A549 (cell line): ENCODE measurements around the gene CCSER1. TPM values are rescaled to one million over a fixed set of nuclear protein-coding genes. Genes with fewer than 3 reads are reported as not detected.

Source experiments
- ATAC-seq, 2 experiments: fragments of 200-7000 bp in 1 of 2; fragments of >200 bp in 1 of 2; cut with Nextera tagmentation in 1 of 2; cut with Tn5 transposase in 1 of 2; 3 replicates each; pipeline versions ENCODE4 v1.8.0 to v1.9.1; 2018 to 2020; ENCODE audit warnings: mild to moderate bottlenecking in 1 of 2, moderate library complexity in 1 of 2
- CTCF ChIA-PET: fragments of 300-600 bp; sonication (Branson Sonifier 250); formaldehyde crosslinking; extraction: SDS; loops from one replicate; lab custom pipeline; 2021; ENCODE audit warnings: antibody characterized with exemption, inconsistent platforms; lab: Yijun Ruan, JAX
- POLR2A ChIA-PET: fragments of 350-600 bp; formaldehyde crosslinking; extraction: SDS; loops from one replicate; lab custom pipeline; 2021; ENCODE audit warnings: antibody characterized with exemption, inconsistent platforms; lab: Yijun Ruan, JAX
- DNase-seq, 2 experiments: peaks; one replicate each; pipeline versions ENCODE4 v3.0.0 to v3.0.0-alpha.2; 2011 to 2016; ENCODE audit warnings: low read depth in 1 of 2, low spot score in 1 of 2
- FAIRE-seq: peaks from 2 replicates; lab custom pipeline; 2011; peaks lifted over from hg19 to GRCh38; lab: Jason Lieb, UNC
- H3K27ac ChIP-seq, 2 experiments: fragments of >200 bp; sonication (Bioruptor Twin); formaldehyde crosslinking; 3 replicates each; pipeline ENCODE4 v1.5.1; 2016 to 2017
- H3K4me1 ChIP-seq: fragments of >200 bp; sonication (Bioruptor Twin); formaldehyde crosslinking; 3 replicates; pipeline ENCODE4 v1.6.1; 2016
- H3K4me2 ChIP-seq: fragments of >200 bp; sonication (Bioruptor Twin); formaldehyde crosslinking; 3 replicates; pipeline ENCODE4 v1.6.1; 2016
- H3K4me3 ChIP-seq: fragments of >200 bp; sonication (Bioruptor Twin); formaldehyde crosslinking; 3 replicates; pipeline ENCODE4 v1.5.1; 2016
- H3K9me3 ChIP-seq: fragments of >200 bp; sonication (Bioruptor Twin); formaldehyde crosslinking; 3 replicates; pipeline ENCODE4 v1.6.1; 2016
- BHLHE40 ChIP-seq: IDR thresholded peaks from 2 replicates; pipeline ENCODE4 v1.6.1; 2012; ENCODE audit warnings: low read depth, low read length, inconsistent platforms
- CEBPB ChIP-seq, 2 experiments: fragments of >200 bp in 1 of 2; sonication (Bioruptor Twin) in 1 of 2; formaldehyde crosslinking in 1 of 2; IDR thresholded peaks; 2 replicates each; pipeline ENCODE4 v1.6.1; 2012 to 2016
- CHD2 ChIP-seq: fragments of 150-350 bp; IDR thresholded peaks from 2 replicates; pipeline ENCODE4 v1.6.1; 2014; ENCODE audit warnings: low read length; ENCODE audit not compliant: partially characterized antibody
- CTCF ChIP-seq: fragments of >200 bp; sonication (Bioruptor Twin); formaldehyde crosslinking; IDR thresholded peaks from 3 replicates; pipeline ENCODE4 v1.5.1; 2016
- EHF ChIP-seq: fragments of 250-450 bp; sonication (Bioruptor Pico); IDR thresholded peaks from 2 replicates; pipeline ENCODE4 v1.5.0; 2020; ENCODE audit warnings: mild to moderate bottlenecking
- EHMT2 ChIP-seq: fragments of 200-600 bp; sonication (generic); IDR thresholded peaks from 2 replicates; pipeline ENCODE4 v1.6.1; 2016; ENCODE audit warnings: antibody characterized with exemption, low read depth, mild to moderate bottlenecking, moderate library complexity
- FOSL2 ChIP-seq, 2 experiments: fragments of 450-650 bp in 1 of 2; fragments of >200 bp in 1 of 2; sonication (Bioruptor Twin) in 1 of 2; formaldehyde crosslinking; IDR thresholded peaks; 2 replicates each; pipeline versions ENCODE4 v1.5.0 to v1.6.1; 2016 to 2020; ENCODE audit warnings: mild to moderate bottlenecking in 1 of 2, moderate library complexity in 1 of 2
- FOXS1 ChIP-seq: fragments of 250-450 bp; sonication (Bioruptor Pico); IDR thresholded peaks from 2 replicates; pipeline ENCODE4 v1.5.0; 2020; ENCODE audit warnings: mild to moderate bottlenecking, moderate library complexity
- HOXA7 ChIP-seq: fragments of 250-450 bp; sonication (Bioruptor Pico); IDR thresholded peaks from 2 replicates; pipeline ENCODE4 v1.5.0; 2020; ENCODE audit warnings: mild to moderate bottlenecking, moderate library complexity
- HOXB13 ChIP-seq: fragments of 250-450 bp; sonication (Bioruptor Pico); IDR thresholded peaks from 2 replicates; pipeline ENCODE4 v1.5.0; 2020; ENCODE audit warnings: low read depth, mild to moderate bottlenecking, moderate library complexity
- HOXB5 ChIP-seq: fragments of 250-450 bp; sonication (Bioruptor Pico); IDR thresholded peaks from 2 replicates; pipeline ENCODE4 v1.5.0; 2020; ENCODE audit warnings: mild to moderate bottlenecking, moderate library complexity
- MAFK ChIP-seq: fragments of 450-650 bp; IDR thresholded peaks from 2 replicates; pipeline ENCODE4 v1.6.1; 2014; ENCODE audit not compliant: partially characterized antibody
- MAX ChIP-seq: IDR thresholded peaks from 2 replicates; pipeline ENCODE4 v1.6.1; 2012
- MAZ ChIP-seq: fragments of 150-350 bp; IDR thresholded peaks from 2 replicates; pipeline ENCODE4 v1.6.1; 2014; ENCODE audit warnings: antibody characterized with exemption, low read depth, low read length, borderline replicate concordance
- NFE2L2 ChIP-seq: fragments of 150-350 bp; conservative IDR thresholded peaks from 2 replicates; pipeline ENCODE4 v1.6.1; 2014; ENCODE audit warnings: low read length
- NPAS2 ChIP-seq: fragments of 250-450 bp; sonication (Bioruptor Pico); IDR thresholded peaks from 2 replicates; pipeline ENCODE4 v1.8.0; 2022; ENCODE audit warnings: mild to moderate bottlenecking, moderate library complexity, borderline replicate concordance
- NR3C1 ChIP-seq: fragments of >200 bp; sonication (Bioruptor Twin); formaldehyde crosslinking; IDR thresholded peaks from 3 replicates; pipeline ENCODE4 v1.6.1; 2017
- RAD21 ChIP-seq, 2 experiments: fragments of >200 bp in 1 of 2; sonication (Bioruptor Twin) in 1 of 2; formaldehyde crosslinking in 1 of 2; IDR thresholded peaks in 1 of 2; conservative IDR thresholded peaks in 1 of 2; 2 replicates in 1 of 2; 3 replicates in 1 of 2; pipeline ENCODE4 v1.6.1; 2012 to 2018; ENCODE audit warnings: inconsistent platforms in 1 of 2
- REST ChIP-seq: fragments of 200-600 bp; sonication (generic); IDR thresholded peaks from 2 replicates; pipeline ENCODE4 v1.6.1; 2016; ENCODE audit warnings: antibody characterized with exemption, mild to moderate bottlenecking, moderate library complexity
- RNF2 ChIP-seq: fragments of 200-600 bp; sonication (generic); IDR thresholded peaks from 2 replicates; pipeline ENCODE4 v1.6.1; 2016; ENCODE audit warnings: low read depth, mild to moderate bottlenecking, antibody characterized with exemption, moderate library complexity, borderline replicate concordance
- TFCP2L1 ChIP-seq: fragments of 250-450 bp; sonication (Bioruptor Pico); IDR thresholded peaks from 2 replicates; pipeline ENCODE4 v1.5.0; 2021; ENCODE audit warnings: mild to moderate bottlenecking
- USF2 ChIP-seq: fragments of 450-650 bp; IDR thresholded peaks from 2 replicates; pipeline ENCODE4 v1.6.1; 2014; ENCODE audit warnings: antibody characterized with exemption
- WGBS: methylation state at CpG from one replicate; pipeline ENCODE4 v1.1.6; 2017; ENCODE audit errors: missing lambda C conversion rate; 5-methylcytosine and 5-hydroxymethylcytosine counted together
- polyA plus RNA-seq, 4 experiments: library from polyadenylated mRNA; depleted of rRNA in 3 of 4; stranded (reverse); fragments of >200 nt; fragmentation: RNase III in 1 of 4; extraction: RNeasy Plus Mini Kit Qiagen cat#74134 plus additional on column Dnase treatment in 1 of 4; gene quantifications; 2 replicates in 3 of 4; 3 replicates in 1 of 4; pipeline ENCODE4 v1.2.3, GENCODE V29; 2011 to 2017

Gene CCSER1
- polyA plus RNA-seq, 2 of the 4 experiments (the other 2 are of a cell fraction): 0.06 TPM; not detected in 1

- H3K4me2 ChIP-seq: no peak overlapping the region
- FAIRE-seq (no peak), ATAC-seq (no peak), DNase-seq (no peak)
- H3K27ac ChIP-seq: no peak overlapping the region
- ChIA-PET POLR2A (no interaction called here), CTCF (no interaction called here)
- 9% methylated on average over 2 of the region's 2 CpGs for WGBS
- H3K4me1 ChIP-seq: no peaks in the 10 kb centered on the region
- no peaks in the 10 kb centered on the region for H3K9me3 ChIP-seq
- H3K4me3 ChIP-seq: no peak overlapping the region
- TF ChIP-seq TFCP2L1 (CRISPR knock-in tag): no peak
- TF ChIP-seq MAZ: no peak
- TF ChIP-seq BHLHE40: no peak
- TF ChIP-seq CHD2: no peak
- no peak for TF ChIP-seq NFE2L2
- TF ChIP-seq EHF (CRISPR knock-in tag): no peak
- TF ChIP-seq EHMT2: no peak
- no peak for TF ChIP-seq RAD21 (conservative IDR thresholded peaks at IDR 0.05 in 1 of 2, IDR thresholded peaks at IDR 0.05 in 1 of 2)
- no peak for TF ChIP-seq NR3C1
- no peak for TF ChIP-seq HOXB5 (CRISPR knock-in tag)
- no peak for TF ChIP-seq MAX
- no peak for TF ChIP-seq NPAS2 (CRISPR knock-in tag)
- no peak for TF ChIP-seq FOXS1 (CRISPR knock-in tag)
- TF ChIP-seq REST: no peak
- TF ChIP-seq MAFK: no peak
- TF ChIP-seq HOXB13 (CRISPR knock-in tag): no peak
- TF ChIP-seq, all 56 proteins: peak for 0
These were observed 865.0 kb downstream of the CCSER1 start for GRCh38 chr4:90992213-90992612.

GRCh38 chr4:90994851-90995574 is 867.8 kb downstream of the CCSER1 start:
- ChIA-PET POLR2A (no interaction called here), CTCF (no interaction called here)
- Histone ChIP-seq H3K4me2 (no peak overlapping the region), H3K4me1 (no peaks in the 10 kb centered on the region), H3K9me3 (no peaks in the 10 kb centered on the region), H3K4me3 (no peak overlapping the region), H3K27ac (no peak overlapping the region)
- no peak for TF ChIP-seq FOSL2 (IDR thresholded peaks at IDR 0.05)
- no peak for TF ChIP-seq FOSL2 (CRISPR knock-in tag; IDR thresholded peaks at IDR 0.05)
- no peak for TF ChIP-seq RNF2
- no peak for FAIRE-seq
- DNase-seq: no peak
- 83% methylated on average over 1 of the region's 1 CpG for WGBS
- ATAC-seq: no peak

- 56% methylated on average over 1 of the region's 1 CpG for WGBS
- Histone ChIP-seq H3K27ac (no peak overlapping the region), H3K9me3 (no peaks in the 10 kb centered on the region), H3K4me2 (no peak overlapping the region), H3K4me1 (no peaks in the 10 kb centered on the region), H3K4me3 (no peak overlapping the region)
- ChIA-PET CTCF (no interaction called here), POLR2A (no interaction called here)
- ATAC-seq: no peak
- FAIRE-seq: no peak
- DNase-seq: no peak
- TF ChIP-seq USF2 (no peak), REST (no peak), CEBPB (IDR thresholded peaks at IDR 0.05) (no peak), BHLHE40 (no peak), HOXA7 (no peak), CTCF (no peak), MAFK (no peak), TFCP2L1 (CRISPR knock-in tag) (no peak)
These were observed 868.8 kb downstream of the CCSER1 start for GRCh38 chr4:90995996-90996395.
